ENCODE results near the gene ALDH1A1. TPM values are rescaled to one million over a fixed set of nuclear protein-coding genes. Genes with fewer than 3 reads are reported as not detected.

Gene ALDH1A1
- total RNA-seq, 4 donors from 2014 or later = 184 to 561 (median 251) TPM

- Histone ChIP-seq H3K4me1 (peaks cover 0 to 19% (median 0%) of the 10 kb centered on the region in 4 donors), H3K4me3 (peak overlapping the region in 2 of 4 donors; percentile 52 to 55), H3K9me3 (no peaks in the 10 kb centered on the region), H3K27ac (peak overlapping the region in 2 of 4 donors; percentile 58 to 78), H3K27me3 (no peaks in the 10 kb centered on the region), H3K36me3 (no peaks in the 10 kb centered on the region)
- no peak for DNase-seq
- TF ChIP-seq CTCF (IDR thresholded peaks at IDR 0.05) = no peak
- TF ChIP-seq POLR2A (IDR thresholded peaks at IDR 0.05) = no peak
Measured at GRCh38 chr9:72947984-72948465, 4.8 kb downstream of the ALDH1A1 start.

GRCh38 chr9:72946821-72947220 is 6.0 kb downstream of the ALDH1A1 start:
- Histone ChIP-seq H3K27me3 (no peaks in the 10 kb centered on the region), H3K4me1 (peaks cover 0 to 19% (median 0%) of the 10 kb centered on the region in 4 donors), H3K27ac (peak overlapping the region in 1 of 4 donors; percentile 78), H3K4me3 (no peak overlapping the region), H3K36me3 (no peaks in the 10 kb centered on the region), H3K9me3 (no peaks in the 10 kb centered on the region)
- TF ChIP-seq CTCF (IDR thresholded peaks at IDR 0.05) (no peak), POLR2A (IDR thresholded peaks at IDR 0.05) (no peak)
- no peak for DNase-seq

DNA sequence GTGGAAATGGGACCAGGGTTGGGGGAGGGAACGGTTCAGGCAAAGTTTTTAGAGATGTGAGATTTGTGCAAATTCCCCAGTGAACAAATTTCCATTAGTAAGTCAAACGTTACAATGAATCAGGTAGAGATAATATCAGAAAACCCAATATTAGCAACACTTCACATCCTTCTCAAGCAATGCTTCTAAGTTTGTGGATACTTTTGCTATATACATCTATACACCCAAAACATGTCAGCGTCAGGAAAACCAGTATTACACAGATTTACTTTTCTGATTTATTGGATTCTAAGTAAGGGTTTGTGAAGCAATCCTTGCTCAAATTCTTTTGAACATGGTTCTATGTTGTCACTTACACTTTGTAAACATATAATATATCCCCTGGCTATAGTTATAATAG is 6.5 kb downstream of the ALDH1A1 start:
- Histone ChIP-seq H3K27ac (no peak overlapping the region), H3K4me3 (no peak overlapping the region), H3K4me1 (peaks cover 0 to 19% (median 0%) of the 10 kb centered on the region in 4 donors)

GRCh38 chr9:72945391-72945790 is 7.5 kb downstream of the ALDH1A1 start:
- H3K27ac ChIP-seq = no peak overlapping the region
- H3K36me3 ChIP-seq = no peaks in the 10 kb centered on the region
- peaks cover 0 to 19% (median 0%) of the 10 kb centered on the region in 4 donors for H3K4me1 ChIP-seq
- H3K4me3 ChIP-seq = no peak overlapping the region
- DNase-seq = no peak
- TF ChIP-seq POLR2A (IDR thresholded peaks at IDR 0.05) = no peak
- no peak for TF ChIP-seq CTCF (IDR thresholded peaks at IDR 0.05)
- no peaks in the 10 kb centered on the region for H3K27me3 ChIP-seq
- H3K9me3 ChIP-seq = no peaks in the 10 kb centered on the region

More for the DNA sequence above, 6.5 kb downstream of the ALDH1A1 start:
- Histone ChIP-seq H3K36me3 (no peaks in the 10 kb centered on the region), H3K27me3 (no peaks in the 10 kb centered on the region), H3K9me3 (no peaks in the 10 kb centered on the region)
- no peak for TF ChIP-seq CTCF (IDR thresholded peaks at IDR 0.05)
- no peak for TF ChIP-seq POLR2A (IDR thresholded peaks at IDR 0.05)
- DNase-seq = no peak

GRCh38 chr9:72943844-72944462 is 8.9 kb downstream of the ALDH1A1 start:
- TF ChIP-seq CTCF (IDR thresholded peaks at IDR 0.05) = no peak
- TF ChIP-seq POLR2A (IDR thresholded peaks at IDR 0.05) = no peak
- no peaks in the 10 kb centered on the region for H3K27me3 ChIP-seq
- no peak for DNase-seq
- H3K4me3 ChIP-seq = no peak overlapping the region
- peaks cover 0 to 19% (median 0%) of the 10 kb centered on the region in 4 donors for H3K4me1 ChIP-seq
- no peak overlapping the region for H3K27ac ChIP-seq
- H3K9me3 ChIP-seq = no peaks in the 10 kb centered on the region
- H3K36me3 ChIP-seq = peaks cover 0 to 8% (median 0%) of the 10 kb centered on the region in 3 donors

Measured in Peyer's patch (tissue), 4 donors.